Activated CD4-positive, alpha-beta T cell treated with anti-CD3 and anti-CD28 coated beads, Interleukin-2, amount 50 U/mL, for 48 hours (primary cell): ENCODE measurements around the gene FOXA2.
"Not testable (repeated sequence)": the region's sequence is repeated elsewhere in the genome, so short reads cannot be mapped to it uniquely, and the experiment has no call there.

Experiments used
- DNase-seq, 2 experiments: peaks; one replicate each; pipeline ENCODE4 v3.0.0-alpha.2; 2020

The FOXA2 gene

DNA sequence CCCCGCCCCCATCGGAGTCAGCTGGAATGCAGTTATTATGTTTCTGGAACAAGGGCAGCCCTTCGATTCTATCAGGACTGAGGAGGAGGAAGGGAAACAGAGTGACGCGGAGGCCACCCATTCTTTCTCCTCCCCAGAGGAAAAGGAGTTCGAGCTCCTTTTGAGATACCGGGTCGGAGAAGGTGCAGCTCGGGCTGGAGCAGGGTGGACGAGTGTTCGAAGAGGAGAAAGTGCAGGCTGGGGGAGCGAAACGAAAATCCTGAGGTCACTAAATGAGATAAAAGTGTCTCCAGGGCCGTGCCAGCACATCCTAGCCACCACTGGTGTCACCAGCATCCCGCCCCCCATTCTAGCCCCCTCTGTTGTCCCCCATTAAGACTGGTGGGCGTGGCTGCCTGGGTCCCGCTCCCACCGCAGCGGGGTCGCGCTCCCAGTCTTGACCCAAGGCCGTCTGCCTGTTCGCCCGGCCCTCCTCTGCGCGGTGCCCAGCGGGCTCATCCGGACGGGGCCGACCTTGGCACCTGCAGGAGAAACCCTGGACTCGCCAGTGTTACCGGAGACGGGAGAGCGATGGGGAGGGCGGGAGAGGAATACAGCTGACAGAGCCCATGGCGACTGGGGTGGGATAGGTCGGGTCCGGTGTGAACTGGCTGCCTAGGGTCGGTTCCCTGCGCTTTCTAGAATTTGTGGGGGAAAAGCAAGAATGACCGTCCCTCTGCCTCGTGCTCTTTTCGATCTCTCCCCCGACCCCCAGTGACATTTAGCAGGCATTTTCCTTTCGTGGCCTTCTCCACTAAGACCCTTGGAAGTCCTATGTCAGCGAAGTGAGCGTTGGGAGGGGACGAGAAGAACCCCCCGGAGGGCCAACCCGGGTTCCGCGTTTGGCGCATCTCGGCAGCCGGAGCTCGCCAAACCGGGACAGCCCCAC, 16.2 kb downstream of the FOXA2 start:
- no peak for DNase-seq

DNA sequence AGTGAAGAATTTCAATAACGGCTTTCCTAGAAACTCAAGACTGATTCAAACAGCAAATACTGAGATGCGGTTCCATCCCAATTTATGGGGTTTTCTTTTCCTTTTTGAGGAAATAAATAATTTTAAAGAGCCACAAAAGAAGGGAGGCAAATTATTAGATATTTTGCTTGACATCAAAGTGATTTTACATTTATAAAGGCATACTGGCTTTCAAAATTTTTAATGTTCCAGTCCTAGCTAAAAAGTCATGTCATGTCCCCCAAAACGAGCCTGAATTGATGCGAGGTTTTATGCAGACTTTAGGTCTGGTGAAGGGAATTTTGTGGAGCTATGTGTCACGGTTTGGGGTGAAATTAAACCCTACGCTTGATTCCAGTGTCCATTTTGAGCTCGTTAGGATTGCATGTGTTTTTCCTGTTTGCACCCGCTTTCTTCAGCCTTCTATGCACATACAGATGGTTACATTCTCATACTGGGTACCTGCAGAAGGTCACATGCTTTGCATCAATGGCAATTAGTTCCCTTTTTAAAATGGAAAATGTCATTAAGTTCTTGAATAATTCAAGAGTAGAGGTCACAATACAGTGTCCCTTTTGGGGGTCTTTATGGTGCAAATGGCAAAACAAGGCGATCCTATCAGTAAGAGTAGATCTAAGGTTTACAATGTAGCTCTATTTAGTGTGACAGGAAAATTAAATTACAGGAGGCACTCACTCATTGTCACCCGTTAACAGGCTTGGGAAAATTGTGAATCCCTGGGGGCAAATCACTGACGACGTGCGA, 17.3 kb downstream of the FOXA2 start:
- DNase-seq = no peak

- DNase-seq = no peak
Observed at GRCh38 chr20:22563062-22563965, 21.1 kb downstream of the FOXA2 start.

- no peak for DNase-seq
Observed at GRCh38 chr20:22562620-22563019, 21.8 kb downstream of the FOXA2 start.

DNA sequence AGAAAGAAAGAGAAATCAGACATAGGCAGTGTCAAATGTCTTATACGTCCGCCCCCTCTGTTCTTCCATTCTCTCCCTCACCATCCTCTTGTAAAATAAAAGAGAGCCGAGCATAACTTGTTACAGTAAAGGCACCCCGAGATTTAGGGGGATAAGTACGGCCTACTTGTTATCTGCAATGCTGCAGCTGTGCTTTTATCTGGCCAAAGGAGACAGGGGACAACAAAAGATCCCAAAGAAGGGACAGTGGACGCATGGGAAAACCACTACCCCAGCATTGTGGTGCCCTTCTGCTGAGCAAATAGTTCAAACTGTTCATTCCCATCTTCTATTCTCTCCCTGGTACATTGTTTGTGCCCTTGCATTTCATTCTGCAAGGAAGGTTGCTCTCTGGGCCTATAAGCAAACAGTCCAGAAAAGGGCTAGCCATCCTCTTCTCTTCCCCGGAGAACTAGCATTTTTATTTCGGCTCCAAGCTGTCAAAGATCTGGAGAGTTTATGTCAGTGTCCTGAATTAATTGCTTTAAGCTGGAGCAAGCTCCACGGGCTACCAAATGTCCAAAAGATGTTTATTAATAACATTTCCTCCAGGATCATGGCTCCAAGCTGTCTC, 22.3 kb downstream of the FOXA2 start:
- no peak for DNase-seq

- no peak for DNase-seq
Observed at GRCh38 chr20:22560817-22561216, 23.6 kb downstream of the FOXA2 start.

DNA sequence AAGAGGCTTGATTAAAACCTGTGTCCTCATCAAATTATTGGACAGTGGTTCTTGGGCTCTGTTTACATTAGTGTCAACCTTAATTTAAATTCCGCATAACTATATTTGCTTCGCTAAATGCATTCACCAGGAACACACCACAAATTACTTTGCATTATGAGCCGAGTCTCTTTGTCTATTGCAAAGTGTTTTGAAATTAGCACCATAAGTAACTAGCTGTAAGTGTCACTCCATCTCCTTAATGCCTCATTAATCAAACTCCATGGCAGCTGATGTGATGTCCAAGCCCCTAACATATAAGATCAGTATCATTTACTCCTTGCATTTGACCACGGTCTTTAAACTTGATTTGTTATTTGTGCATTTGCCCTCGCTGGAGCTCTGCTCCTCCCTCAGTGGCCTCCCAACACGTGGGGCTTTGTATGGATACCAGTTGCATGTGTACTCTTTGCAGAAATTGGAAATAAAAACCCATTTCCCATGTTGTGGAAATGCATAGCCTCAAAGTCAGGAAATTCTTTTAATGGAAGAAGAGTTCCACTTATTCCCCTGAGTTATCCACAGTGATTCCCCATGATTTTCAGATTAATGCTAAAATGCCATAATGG, 24.6 kb downstream of the FOXA2 start:
- DNase-seq = no peak

GRCh38 chr20:22557403-22558276, 26.7 kb downstream of the FOXA2 start:
- no peak for DNase-seq

GRCh38 chr20:22556565-22557056, 27.8 kb downstream of the FOXA2 start:
- DNase-seq = no peak

- no peak for DNase-seq
Observed at GRCh38 chr20:22555791-22556564, 28.4 kb downstream of the FOXA2 start.

DNA sequence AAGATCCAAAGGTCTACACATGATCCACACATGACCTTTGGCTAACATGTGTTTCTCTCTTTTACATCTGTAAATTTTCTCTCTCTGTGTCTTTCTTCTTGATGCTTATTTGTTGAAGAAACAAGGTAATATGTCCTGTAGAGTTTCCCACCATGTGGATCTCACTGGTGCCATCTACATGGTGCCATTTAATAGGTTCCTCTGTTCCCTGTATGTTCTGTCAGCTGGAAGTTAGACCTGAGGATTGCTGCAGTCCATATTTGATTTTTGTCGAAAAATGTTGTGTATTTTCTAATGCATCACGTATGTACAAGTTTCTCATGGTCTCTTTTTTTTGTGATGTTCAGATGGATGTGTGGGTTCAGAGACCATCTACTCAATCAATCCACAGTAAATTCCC, 30.0 kb downstream of the FOXA2 start:
- no peak for DNase-seq

GRCh38 chr20:22550514-22550913, 33.9 kb downstream of the FOXA2 start:
- DNase-seq = not testable (repeated sequence)

DNA sequence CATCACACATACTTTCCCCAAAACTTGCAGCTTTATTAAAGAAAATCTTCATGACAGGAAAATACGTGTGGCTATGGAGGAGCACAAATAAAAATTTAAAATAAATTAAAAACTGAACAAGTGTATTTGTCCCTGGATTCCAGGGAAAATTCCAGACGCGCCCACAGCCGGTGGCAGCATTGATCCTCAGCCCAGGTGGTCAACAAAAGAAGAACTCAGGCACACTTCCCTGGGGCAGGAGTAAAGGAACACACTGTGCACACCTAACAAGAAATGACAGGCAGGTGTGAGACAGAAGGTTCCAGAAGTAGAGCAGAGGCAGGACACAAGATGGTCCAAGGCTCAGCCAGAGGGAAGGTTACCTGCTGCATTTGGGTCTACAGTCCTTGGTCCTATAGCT, 36.3 kb downstream of the FOXA2 start:
- no peak for DNase-seq

GRCh38 chr20:22546344-22546743, 38.0 kb downstream of the FOXA2 start:
- no peak for DNase-seq

DNA sequence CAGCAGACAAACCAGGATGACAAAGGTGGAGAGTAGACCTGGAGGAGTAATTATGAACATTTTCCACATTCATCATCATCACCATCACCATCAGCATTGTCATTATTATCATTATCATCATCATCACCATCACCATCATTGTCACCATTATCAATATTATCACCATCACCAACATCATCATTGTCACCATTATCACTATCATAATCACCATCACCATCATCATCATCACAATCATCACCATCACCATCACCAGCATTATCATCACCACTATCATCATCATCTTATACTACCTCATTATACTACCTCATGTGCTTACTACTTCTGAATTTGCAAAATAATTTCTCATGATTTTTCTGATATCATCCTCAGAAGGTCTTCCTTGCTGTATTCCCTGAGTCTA, 39.3 kb downstream of the FOXA2 start:
- no peak for DNase-seq

DNA sequence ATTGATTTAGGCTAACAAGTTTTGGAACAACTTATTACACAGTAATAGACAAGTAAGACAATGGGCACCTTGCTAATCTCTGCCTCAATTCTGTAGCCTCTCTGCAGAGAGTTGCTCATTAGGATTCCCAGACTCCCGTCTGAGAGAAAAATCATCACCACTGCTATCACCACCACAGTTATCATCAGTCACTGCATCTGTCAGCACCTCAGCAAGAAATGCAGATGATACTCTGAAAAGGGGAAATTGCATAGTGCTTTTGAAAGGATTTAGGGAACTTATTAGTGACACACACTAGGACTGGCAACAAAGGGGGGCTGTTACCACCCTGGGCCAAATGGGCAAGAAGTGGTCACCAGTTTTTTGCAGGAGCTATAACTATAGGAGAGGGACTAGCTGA, 39.9 kb downstream of the FOXA2 start:
- no peak for DNase-seq

DNA sequence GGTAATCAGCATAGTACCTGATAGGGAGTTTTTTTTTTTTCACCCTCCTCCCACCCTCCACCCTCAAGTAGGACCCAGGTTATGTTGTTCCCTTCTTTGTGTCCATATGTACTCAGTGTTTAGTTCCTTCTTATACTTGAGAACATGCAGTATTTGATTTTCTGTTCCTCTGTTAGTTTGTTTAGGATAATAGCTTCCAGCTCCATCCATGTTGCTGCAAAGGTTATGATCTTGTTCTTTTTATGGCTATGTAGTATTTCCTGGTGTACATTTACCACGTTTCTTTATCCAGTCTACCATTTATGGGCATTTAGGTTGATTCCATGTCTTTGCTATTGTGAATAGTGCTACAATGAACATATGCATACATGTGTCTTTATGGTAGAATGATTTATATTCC, 41.9 kb downstream of the FOXA2 start:
- DNase-seq = no peak

- no peak for DNase-seq
Observed at GRCh38 chr20:22540832-22541231, 43.5 kb downstream of the FOXA2 start.

- no peak for DNase-seq
Observed at GRCh38 chr20:22536956-22537756, 47.2 kb downstream of the FOXA2 start.
